SK-N-DZ (cell line): Measurements from ENCODE around the gene TOP3B.
A peak's percentile ranks its signal among the peaks of the same experiment; 100 is the strongest.

Experiments
- DNase-seq: peaks from one replicate; pipeline ENCODE4 v3.0.0-alpha.2; 2015; ENCODE audit warnings: low spot score

Gene TOP3B

DNA sequence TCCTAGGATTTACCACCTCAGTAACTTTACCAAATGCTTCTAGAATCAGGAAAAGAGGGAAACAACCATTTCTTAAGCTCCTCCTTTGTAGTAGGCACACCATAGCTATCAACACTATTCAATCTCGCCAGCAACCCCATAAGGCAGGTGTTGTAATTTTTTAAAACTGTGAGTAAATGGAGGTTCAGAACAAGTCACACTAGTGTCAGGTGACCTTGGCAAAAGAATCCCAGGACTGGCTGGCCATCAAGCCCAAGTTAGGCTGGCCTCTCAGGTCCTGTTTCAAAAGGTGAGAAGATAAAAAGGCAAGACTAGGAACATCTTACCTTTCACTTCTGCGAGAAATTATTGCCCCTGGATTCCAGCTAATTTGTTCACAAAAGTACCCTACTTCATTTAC lies 713 bp downstream of the TOP3B start:
- no peak for DNase-seq

DNA sequence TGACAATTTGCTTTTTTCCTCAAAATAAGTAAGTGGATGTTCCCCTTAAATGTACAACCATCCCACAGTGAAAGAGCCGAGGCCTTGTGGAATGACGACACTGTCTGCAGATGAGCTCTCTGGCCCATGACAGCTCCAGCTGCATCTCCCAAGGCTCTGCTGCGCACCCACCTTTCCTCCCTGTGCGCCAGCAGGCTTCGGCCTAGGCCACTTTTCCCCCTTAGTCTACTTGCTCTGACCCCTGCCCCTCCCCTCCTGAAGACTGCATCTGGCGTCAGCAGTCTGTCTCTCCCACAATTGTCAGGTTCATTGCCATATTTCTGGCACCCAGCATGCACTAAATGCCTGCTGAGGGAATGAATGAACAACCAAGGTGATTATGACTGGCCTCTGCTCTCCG lies 2.0 kb downstream of the TOP3B start:
- no peak for DNase-seq

GRCh38 chr22:21978564-21979386 lies 3.8 kb downstream of the TOP3B start:
- DNase-seq, result no peak

- DNase-seq, result no peak
Measured at GRCh38 chr22:21977814-21978213, 4.8 kb downstream of the TOP3B start.

- DNase-seq, result no peak
Measured at GRCh38 chr22:21975854-21976345, 6.7 kb downstream of the TOP3B start.

DNA sequence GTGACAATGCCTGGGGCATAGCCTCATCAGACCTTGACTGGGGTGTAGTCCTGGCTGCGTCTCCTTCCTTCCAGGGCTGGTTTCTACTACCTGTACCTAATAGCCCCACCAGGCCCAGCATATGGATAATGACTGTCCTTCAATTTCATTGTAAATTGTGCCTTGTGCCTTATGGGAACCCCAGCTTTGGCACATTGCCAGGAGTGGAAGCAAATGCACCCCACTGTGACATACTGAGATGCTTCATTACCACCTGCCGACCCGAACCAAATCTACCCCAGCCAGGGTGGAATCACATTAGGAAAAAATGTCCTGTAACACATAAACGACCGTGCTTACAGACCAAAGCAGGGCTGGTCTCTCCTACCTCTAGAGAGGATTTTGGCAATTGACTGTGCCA lies 7.3 kb downstream of the TOP3B start:
- no peak for DNase-seq

DNA sequence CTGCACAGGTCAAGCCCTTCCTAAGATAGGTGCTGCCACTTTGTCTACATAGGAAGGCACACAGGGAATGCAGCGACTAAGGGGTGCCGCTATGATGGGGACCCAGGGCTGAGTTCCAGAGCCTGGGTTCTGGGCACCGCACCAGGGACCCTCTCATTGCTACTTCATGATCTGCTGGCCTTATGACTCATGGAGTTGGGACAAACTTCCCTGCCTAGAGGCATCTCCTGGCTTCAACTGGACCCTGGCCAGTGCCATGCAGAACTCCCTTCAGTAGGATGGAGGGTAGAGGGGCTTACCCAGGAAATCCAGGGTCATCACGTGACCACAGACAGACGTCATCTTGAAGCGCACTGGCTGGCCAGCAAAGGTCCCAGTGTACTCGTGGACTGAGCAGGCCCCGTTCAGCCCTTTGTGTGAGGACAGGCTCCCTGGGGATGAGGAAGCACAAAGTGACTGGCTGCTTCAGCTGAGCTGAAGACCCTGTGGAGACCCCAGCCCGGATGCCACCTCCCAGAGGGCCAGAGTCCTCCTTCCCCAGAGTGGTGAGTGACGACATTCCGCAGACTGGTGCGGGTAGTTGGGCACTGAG lies 8.4 kb downstream of the TOP3B start:
- no peak for DNase-seq

DNA sequence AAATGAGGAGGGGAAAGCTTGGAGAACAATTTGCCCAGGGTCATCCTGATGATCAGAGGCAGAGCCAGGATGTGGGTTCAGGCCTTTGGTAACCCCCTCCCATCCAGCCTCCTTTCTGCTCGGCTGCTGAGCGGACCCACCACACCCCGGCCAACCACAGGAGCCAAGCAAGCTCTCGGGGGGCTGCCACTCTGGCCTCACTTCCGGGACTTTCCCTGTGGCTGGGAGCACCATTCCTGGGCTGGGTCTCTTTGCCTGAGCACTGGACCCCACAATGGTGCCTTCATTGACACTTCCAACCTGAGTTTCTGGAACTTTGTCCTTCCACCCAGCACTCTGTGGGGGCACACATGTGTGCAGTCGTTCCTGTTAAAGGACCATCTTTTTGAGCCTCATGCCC lies 9.8 kb downstream of the TOP3B start:
- no peak for DNase-seq

DNA sequence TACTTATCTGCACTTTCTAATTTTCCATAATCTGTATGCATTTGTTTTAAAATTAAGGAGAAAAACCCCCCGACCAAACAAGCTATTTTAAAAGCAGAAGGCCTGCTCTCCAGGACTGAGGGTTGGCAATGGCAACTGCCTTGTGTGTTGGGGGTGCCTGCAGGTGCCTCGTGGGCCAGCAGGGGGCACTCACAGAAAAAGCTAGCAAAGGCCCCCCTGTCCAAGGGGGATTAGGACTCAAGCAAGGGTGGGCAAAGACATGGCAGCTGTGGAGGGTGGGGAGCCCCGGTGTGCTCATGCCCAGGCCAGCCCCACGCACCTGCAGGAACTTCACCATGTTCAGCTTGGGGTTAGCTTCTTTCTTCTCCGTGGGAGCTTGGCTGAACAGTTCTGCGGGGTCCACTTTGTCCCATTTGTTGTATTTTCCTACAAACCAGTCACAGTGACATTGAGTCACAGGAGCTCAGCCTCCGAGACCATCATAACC lies 10.3 kb downstream of the TOP3B start:
- DNase-seq, result peak; percentile 44

- DNase-seq, result no peak
Measured at GRCh38 chr22:21971858-21972275, 10.7 kb downstream of the TOP3B start.

DNA sequence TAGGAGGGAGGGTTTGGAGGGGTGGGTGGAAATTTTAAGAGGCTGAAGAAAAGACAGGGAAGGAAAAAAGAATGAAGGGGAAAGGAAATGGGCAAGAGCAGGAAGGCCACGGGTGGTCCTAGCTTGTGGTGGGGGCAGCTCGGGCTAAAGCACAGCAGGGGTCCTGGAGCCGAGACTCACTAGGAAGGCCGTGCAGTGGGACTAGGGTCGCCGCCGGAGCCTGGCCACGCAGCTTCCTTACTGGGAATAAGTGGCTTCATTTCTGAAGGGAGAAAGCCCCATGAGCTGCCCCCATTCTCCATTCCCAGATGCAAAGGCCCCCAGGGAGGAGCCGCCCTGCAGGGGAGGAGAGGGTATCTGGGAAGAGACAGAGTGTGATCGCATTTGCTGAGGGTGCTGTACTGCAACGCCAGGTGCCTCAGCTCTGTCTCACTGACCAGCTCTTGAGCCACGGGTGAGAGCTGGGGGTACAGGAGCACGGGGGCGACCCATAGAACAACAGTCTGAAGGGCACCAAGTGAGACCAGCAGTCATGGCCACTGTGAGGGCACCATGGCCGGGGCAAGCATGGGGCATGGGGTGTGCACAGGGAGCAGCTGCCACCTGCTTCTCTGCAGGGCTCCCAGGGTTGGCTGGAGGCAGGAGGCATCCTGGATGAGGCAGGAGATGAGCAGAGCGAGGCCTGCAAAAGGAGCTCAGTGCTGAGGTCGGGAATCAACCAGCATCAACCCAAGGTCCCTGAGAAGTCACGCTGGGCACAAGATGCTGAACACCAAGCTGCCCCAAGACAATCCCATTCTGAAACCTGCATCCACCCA lies 11.6 kb downstream of the TOP3B start:
- DNase-seq, result no peak

DNA sequence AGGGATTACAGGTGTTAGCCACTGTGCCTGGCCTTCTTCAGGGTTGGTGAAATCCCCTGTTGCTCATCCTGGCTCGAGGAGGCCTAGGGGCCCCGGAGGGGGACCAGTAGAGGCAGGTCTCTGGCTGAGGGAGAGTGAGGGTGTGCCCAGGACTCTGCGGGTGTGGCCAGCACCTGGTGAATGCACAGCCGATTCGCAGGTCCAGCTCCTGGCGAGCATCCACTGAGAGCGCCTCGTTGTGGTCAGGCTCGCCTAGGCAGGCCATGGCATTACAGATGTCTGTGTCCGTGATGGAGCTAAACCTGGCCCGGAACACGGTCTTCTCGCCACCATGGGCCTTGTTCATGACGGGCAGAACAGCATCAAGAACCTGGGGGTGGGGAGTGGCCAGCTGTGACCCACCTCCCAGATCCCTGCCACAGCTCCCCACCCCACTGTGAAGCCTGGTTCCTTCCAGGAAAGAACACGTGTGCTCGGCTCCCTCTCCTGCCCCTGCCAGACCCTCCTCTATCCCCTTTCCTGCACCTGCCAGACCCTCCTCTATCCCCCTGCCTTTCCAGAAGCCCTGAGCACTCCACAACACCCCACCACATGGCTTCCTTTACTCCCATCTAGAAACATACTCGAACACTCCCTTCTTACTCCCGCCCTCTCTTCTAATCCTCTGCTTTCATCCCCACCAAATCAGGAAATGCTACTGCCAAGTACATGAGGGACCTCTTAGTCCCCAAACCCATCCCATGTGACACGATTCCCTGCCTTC lies 12.4 kb downstream of the TOP3B start:
- no peak for DNase-seq

GRCh38 chr22:21968452-21969129 lies 14.0 kb downstream of the TOP3B start:
- DNase-seq, result no peak

DNA sequence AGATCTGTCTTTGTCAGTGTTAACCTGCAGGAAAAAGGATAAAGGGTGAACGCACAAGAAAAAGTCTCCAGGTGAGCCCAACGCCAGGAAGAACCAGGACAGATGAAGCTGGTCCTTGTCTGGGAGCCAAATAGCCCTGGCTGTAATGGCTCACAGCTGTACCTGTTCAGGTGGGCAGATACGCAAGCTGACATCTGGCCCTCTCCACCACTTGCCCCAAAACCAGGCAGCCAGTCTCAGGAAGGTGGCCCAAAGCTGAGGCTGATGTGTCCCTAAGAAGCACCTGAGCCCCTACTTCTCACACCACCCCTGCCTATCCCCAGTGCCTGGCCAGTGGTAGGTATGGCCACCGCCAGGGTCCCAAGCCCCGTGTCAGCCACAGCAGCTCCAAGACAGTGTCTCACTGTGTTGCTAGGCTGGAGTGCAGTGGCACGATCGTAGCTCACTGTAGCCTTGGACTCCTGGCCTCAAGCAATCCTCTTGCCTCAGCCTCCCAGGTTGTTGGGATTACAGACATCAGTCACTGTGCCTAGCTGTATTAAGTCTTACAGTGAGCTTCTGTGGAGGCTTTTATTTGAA lies 14.8 kb downstream of the TOP3B start:
- DNase-seq, result no peak

- no peak for DNase-seq
Measured at GRCh38 chr22:21966643-21967516, 15.7 kb downstream of the TOP3B start.

DNA sequence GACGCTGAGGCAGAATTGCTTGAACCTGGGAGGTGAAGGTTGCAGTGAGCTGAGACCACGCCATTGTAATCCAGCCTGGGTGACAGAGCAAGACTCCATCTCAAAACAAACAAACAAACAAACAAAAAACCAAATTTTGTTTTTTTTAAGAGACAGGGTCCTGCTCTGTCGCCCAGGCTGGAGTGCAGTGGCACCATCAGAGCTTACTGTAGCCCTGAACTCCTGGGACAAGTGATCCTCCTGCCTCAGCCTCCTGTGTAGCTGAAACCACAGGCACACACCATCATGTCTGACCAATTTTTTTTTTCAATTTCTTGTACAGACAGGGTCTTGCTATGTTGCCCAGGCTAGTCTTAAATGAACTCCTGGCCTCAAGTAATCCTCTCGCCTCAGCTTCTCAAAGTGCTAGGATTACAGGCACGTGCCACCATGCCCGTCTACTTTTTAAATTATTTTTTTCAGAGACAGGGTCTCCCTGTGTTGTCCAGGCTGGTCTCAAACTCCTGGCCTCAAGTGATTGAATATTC lies 16.8 kb downstream of the TOP3B start:
- no peak for DNase-seq

GRCh38 chr22:21964918-21965484 lies 17.6 kb downstream of the TOP3B start:
- no peak for DNase-seq

GRCh38 chr22:21964234-21964633 lies 18.4 kb downstream of the TOP3B start:
- no peak for DNase-seq

DNA sequence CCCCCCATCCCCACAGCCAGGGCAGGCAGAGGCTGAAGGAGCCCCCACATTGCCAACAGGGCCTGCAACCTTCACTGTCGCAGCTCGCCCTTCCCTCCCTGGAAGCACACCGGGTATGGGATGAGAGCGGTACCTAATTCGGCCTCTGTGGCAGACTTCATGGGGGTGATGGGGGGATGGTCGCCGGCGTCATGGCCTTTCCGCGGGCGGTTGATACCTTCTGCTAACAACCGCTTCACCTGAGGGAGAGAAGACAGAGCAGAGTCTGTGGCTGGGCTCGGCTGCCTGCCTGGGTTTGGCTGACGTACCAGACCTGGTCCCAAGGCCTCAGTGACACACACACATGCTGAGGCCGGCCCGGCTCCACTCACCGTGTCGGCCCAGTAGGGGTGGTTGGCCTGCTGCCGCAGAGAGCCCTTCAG lies 18.8 kb downstream of the TOP3B start:
- DNase-seq, result no peak
